ENCODE measurements around the gene SLC4A5.
"Not testable (repeated sequence)": the region's sequence is repeated elsewhere in the genome, so short reads cannot be mapped to it uniquely, and the experiment has no call there.

DNA sequence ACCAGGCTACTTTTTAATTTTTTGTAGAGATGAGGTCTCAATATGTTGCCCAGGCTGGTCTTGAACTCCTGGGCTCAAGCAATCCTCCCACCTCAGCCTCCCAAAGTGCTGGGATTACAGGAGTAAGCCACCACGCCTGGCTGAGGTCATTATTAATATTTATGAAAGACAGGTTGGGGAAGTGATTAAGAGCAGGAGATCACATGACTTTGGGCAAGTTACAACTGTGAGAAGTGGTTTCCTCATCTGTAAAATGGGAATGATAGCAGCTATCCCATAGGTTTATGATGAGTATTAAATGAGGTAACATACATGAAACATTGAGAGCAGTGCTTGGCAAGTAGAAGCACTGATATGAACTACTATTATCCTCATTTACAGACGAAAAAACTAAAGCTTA, 7.0 kb downstream of the SLC4A5 start:
- TF ChIP-seq, protein P1, sequence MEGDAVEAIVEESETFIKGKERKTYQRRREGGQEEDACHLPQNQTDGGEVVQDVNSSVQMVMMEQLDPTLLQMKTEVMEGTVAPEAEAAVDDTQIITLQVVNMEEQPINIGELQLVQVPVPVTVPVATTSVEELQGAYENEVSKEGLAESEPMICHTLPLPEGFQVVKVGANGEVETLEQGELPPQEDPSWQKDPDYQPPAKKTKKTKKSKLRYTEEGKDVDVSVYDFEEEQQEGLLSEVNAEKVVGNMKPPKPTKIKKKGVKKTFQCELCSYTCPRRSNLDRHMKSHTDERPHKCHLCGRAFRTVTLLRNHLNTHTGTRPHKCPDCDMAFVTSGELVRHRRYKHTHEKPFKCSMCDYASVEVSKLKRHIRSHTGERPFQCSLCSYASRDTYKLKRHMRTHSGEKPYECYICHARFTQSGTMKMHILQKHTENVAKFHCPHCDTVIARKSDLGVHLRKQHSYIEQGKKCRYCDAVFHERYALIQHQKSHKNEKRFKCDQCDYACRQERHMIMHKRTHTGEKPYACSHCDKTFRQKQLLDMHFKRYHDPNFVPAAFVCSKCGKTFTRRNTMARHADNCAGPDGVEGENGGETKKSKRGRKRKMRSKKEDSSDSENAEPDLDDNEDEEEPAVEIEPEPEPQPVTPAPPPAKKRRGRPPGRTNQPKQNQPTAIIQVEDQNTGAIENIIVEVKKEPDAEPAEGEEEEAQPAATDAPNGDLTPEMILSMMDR (IDR thresholded peaks at IDR 0.05), result not testable (repeated sequence)
- TF ChIP-seq POLR2A (IDR thresholded peaks at IDR 0.05), result not testable (repeated sequence)

Data from heart left ventricle (tissue), 13 donors.